NB4 (cell line): ENCODE results near the gene HELZ.

ENCODE experiments used
- CTCF ChIP-seq: IDR thresholded peaks from one replicate; pipeline ENCODE4 v1.5.1; 2012; ENCODE audit warnings: low read depth, low read length
- POLR2A ChIP-seq: IDR thresholded peaks from 2 replicates; pipeline ENCODE4 v1.6.1; 2011; ENCODE audit warnings: mild to moderate bottlenecking; ENCODE audit not compliant: insufficient read length; ENCODE audit errors: extremely low read depth

- peak; percentile 70 for TF ChIP-seq CTCF
- TF ChIP-seq POLR2A: no peak
Observed at GRCh38 chr17:67221062-67221998, 23.7 kb downstream of the HELZ start.
